Stimulated activated CD8-positive, alpha-beta memory T cell treated with anti-CD3 and anti-CD28 coated beads, Interleukin-4, amount 100 ng/mL, for 1 hour (primary cell): ENCODE measurements around the gene ANKRD31.
"Not testable (repeated sequence)": the region's sequence is repeated elsewhere in the genome, so short reads cannot be mapped to it uniquely, and the experiment has no call there.

Source experiments
- DNase-seq, 2 donors: peaks; one replicate each; pipeline ENCODE4 v3.0.0-alpha.2; 2020; ENCODE audit warnings: low read depth in 2 of 2, low spot score in 1 of 2

ANKRD31 gene

DNA sequence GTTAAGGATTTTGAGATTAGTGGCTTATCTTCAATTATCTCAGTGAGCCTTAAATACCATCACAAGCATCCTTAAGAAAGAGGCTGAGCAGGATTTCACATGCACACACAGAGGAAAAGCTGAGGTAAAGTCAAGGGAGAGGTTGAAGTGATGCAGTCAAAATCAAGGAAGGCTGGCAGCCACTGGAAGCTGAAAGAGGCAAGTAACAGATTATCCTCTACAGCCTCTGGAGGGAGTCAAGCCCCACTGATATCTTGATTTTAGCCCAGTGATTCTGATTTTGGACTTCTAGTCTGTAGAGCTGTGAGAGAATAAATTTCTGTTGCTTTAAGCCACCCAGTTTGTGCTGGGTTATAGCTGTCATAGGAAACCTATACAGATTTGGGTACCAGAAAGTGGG, 80.1 kb downstream of the ANKRD31 start:
- DNase-seq, result no peak

DNA sequence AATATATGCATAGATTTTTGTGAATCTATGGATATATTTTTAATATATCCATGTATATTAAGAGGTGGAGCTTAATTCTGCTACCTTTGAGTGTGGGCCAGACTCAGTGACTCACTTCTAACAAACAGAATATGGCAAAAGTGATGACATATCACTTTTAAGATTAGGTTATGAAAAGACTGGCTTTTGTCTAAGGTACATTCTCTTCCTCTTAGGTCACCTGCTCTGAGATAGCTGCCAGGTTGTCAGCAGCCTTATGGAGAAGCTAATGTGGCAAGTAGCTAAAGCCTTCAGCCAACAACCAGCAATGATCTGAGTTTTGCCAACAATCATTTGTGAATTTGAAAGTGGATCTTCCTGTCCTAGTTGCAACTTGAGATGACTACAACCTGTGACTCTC, 83.8 kb downstream of the ANKRD31 start:
- no peak for DNase-seq

DNA sequence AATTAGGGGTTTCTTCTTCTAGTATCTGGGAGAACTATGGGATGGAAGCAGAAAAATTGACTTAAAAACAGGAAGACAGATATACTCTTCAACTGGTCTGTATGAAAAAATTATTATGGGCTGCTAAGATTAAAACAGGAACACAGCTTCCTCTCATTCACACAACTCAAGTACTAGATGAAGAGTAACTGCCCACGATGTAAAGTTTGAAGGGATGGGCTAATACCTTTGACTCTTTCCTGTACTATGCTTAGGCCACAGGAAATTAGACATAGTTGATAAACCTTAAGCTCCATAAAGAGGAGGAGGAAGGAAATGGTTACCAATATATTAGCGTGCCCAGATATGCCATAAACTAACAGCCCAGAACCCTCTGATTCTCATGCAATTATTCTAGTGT, 88.6 kb downstream of the ANKRD31 start:
- no peak for DNase-seq

DNA sequence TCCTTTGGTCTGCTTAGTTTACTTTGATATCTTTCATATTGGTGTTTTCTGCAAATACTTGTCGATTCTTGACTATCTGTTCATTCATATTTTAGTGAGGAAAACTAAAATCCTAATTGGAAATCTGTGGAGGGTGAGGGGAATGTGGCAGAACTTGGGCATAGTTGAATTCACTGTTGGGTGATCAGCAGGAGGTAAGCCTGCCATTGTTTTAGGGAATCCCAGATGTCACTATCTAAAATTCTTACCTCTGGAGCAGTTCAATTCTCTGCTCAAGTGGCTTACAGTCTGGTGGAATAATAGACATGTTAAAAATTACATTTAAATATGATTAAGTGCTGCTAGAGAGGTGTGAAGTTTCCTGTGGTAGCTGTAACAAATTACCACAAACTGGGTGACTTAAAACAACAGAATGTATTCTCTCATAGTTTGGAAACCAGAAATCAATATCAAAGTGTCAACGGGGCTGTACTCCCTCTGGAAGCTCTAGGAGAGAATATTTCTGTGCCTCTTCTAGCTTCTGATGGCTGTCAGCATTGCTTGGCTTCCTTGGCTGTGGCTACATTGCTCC, 94.0 kb downstream of the ANKRD31 start:
- no peak for DNase-seq

DNA sequence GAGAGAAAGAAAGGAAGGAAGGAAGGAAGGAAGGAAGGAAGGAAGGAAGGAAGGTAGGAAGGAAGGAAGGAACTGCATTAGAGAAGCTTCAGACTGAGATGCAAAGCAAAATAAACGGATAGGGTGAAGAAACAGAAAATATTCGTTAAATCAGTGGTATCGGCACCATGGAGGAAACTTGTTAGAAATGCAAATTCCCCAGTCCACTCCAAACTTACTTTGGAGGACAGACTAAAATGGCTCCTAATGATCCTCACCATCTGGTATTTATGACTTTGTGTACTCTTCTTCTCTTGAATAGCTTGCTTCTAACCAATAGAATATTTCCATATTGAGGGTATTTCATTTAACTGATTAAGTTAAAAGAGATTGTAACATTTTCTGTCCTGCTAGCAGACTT, 96.4 kb downstream of the ANKRD31 start:
- DNase-seq, result no peak

DNA sequence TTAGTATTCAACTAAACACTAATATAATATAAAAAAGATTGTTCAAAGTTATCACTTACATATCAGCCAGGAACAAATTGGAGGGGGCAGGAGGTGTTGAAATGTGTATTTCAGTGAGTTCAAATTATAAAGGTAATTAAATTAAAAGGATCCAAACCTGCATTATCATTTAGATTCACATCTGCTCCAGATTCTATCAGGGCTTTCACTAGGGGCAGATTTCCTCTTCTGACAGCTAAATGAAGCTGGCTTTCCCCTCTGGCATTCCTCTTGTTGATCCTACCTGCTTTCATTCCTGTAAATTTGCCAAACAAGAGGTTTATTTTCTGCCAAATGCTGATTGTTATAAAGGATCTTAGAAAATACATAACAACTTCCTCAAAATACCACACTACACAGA, 98.0 kb downstream of the ANKRD31 start:
- DNase-seq, result no peak

DNA sequence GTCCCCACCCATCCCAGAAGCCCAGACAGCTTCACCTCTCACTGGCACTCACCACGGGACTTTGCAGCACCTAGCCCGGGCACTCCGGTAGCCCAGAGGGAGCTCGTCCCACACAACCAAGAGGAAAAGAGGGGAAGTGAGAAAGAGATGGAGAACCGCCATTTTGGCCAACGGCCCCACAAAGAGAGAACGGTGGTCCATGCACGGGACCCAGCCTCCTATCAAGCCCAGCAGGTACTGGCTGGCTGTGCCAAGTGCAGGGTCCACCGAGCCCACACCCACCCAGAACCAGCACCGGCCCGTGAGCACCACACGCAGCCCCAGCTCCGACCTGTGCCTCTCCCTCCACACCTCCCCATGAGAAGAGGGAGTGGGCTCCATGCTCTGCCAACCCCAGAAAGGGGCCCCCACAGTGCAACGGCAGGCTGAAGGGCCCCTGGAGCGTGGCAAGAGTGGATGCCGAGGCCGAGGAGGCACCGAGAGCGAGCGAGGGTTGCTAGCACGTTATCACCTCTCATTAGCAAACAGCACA, 105.8 kb downstream of the ANKRD31 start:
- DNase-seq, result no peak

DNA sequence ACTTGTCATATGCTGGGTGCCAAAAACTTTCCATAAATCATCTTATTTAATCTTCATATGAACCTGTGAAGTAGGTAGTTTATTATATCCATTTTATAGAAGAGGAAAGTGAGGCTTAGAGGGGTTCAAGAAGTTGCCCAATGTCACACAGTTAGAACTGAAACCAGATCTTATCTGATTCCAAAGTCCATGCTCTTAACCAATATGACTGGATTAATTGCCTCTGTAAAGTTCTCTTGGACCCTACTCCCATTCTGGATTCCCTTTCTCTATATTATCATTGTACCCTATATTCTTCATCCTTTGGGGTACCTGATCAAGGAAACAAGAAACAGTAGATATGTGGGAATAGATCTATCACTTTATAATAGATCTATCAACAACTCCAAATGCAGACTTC, 119.8 kb downstream of the ANKRD31 start:
- DNase-seq, result no peak

DNA sequence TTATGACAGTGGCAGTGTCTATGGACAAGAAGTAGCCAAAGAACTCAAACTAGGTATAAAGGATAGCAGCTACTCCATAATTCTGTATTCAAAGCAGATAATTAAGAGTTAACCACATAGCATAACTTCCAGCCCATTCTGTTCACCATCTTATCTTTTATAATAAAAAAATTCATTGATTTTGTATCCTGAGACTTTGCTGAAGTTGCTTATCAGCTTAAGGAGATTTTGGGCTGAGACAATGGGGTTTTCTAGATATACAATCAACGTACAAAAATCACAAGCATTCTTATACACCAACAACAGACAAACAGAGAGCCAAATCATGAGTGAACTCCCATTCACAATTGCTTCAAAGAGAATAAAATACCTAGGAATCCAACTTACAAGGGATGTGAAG, 122.4 kb downstream of the ANKRD31 start:
- not testable (repeated sequence) for DNase-seq

DNA sequence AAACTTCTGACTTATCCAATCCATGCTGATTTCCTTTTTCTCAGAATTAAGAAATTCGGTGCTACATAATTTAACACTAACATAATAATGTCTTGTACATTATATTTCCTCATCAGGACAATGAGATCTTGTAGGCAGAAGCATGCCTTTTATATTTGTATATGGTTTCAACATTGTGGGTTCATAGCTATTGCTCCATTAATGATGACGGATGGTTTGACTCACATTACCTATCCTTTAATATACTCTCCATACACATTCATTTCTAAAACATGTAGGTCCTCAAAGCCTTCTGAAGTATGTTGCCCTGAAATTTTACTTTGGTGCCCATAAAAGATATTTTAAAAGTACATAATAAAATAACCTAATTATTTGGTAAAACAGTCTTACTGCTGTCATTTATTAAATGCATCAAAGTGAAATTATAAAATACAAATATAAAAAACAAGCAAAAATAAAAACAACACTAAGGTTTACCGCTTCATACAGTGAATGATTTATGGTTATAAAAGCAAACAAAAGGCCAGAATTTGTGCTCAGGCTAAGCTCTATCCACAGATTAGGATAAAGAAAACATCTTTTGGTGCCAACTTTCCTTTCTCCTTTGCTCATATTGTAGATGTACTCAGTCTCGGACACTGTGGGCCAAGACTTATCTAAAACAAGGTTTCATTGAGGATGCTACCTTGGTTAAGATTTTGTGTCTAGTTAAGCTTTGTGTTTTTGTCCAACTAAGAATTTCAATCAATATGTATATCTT, 123.1 kb downstream of the ANKRD31 start:
- no peak for DNase-seq

DNA sequence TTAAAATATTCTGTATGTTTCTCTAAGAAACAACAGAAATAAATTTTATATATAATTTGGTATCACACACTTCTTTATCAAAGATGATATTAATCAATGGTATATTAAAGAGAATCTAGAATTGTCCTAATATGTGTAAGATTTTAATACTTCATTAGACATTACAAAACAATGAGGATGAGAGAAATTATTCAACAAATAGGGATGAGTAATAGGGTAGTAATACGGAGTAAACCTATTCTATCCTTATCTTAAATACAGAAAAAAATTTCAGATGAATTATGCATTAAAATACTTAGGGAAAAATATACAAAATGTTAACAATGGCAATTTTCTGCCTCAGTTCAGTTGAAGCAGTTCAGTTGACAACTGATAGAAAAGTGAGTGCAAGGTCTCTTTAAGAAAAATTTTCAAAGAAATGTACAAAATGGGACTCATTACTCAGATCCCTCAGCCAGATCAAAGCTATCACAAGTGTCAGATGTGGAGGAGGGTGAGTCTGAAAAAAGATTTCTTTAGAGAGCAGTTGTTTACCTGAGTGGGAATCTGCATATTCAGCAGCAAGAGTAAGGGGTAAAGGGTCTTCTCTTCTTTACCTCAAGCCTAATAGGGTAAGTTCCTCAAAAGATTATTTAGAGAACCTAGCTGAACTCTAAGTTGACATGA, 127.6 kb downstream of the ANKRD31 start:
- DNase-seq, result no peak

DNA sequence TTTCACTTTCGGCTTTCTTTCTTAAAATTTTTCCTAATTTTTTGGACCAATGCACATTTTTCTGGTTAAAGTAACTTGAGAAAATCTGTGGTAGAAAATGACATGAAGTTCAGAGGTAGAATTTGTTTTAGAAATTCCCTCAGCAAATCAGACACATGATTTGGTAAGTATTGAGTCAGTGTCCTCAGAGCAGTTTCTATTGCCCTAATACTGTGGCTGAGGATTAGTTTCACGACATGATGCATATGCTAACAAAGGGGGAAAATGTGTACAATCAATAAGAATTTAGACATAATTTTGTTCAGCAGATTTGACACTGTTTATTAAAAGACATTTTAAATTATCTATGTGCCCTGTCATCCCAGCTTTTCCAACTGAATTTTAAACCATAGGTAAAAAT, 128.2 kb downstream of the ANKRD31 start:
- DNase-seq, result no peak

DNA sequence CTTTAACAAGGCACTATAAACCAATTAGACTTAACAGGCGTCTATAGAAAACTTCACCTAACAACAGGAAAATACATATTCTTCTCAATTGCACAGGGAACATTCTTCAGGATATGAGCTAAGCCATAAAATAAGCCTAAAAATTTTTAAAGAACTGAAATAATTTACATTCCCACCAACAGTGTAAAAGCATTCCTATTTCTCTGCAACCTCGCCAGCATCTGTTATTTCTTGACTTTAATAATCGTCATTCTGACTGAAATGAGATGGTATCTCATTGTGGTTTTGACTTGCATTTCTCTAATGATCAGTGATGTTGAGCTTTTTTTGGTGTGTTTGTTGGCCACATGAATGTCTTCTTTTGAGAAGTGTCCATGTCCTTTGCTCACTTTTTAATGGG, 140.7 kb downstream of the ANKRD31 start:
- not testable (repeated sequence) for DNase-seq

DNA sequence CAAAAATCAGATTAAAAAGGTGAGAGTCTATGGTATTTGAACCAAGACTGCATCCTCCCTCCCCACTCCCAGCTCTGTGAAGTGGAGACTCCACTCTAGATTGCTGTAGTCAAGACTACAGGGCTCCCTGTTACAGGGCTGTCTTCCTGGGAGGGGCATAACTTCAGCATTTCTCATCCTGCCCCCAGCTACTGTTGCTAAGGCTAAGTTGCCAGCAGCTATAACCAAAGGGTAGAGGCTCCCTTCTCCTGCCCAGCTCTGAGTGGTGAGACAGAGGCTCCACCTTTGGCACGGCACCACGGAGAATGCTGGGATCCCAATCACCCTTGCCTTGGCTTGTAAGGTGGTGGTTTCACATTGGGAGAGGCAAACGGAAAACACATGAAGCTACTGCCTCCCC, 145.1 kb downstream of the ANKRD31 start:
- no peak for DNase-seq

DNA sequence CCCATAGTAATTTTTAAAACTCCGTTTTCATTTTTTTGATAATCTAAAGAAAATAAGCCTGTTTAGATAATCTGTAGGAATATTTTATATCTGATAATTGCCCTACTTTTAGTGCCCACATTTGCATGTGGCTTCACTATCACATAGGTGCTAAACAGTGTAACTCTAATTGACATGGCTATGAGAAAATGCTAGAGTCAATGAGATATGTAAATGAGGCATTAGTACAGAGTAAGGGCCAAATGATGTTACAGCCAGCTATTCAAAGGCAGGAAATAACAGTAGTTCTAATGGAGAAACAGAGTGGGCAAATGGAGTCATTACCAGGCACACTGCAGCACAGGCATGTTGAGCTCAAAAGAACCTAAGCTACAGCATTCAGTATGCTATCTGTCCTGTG, 147.0 kb downstream of the ANKRD31 start:
- DNase-seq, result no peak

DNA sequence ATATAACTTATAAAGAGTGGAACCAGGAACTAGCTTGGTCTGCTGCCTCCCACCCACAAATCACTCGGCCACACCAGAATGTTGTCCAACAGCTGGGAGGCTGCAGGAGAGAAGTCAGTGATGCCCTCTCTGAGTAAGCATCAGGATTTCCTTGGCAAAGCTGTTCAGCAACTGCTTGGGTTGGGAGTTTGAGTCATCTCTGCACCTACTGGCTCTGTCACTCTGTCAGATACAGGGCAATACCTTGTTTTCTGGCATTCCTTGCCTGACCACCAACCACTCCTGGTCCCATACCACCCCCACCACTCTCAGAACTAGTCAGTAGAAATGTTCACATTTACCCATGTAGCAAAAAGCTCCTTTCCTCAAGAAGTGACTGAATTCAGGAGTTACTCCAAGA, 147.5 kb downstream of the ANKRD31 start:
- DNase-seq, result no peak

DNA sequence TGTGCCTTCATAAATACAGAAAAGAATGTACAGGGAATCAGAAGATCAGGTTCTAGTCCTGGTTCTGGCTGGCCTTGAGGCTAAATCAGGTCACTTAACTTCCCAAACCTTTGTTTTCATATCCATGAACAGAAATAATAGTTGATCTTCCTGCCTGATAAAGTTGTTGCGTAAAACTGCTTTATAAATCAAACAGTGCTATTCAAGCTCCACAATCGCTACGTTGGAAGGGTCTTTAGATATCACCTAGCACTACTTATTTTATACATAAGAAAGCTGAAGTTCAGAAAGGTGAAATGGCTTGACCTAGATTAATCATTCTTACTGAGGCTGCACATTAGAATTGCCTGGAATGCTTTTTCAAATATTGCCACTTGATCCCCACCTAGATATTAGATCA, 148.0 kb downstream of the ANKRD31 start:
- no peak for DNase-seq

DNA sequence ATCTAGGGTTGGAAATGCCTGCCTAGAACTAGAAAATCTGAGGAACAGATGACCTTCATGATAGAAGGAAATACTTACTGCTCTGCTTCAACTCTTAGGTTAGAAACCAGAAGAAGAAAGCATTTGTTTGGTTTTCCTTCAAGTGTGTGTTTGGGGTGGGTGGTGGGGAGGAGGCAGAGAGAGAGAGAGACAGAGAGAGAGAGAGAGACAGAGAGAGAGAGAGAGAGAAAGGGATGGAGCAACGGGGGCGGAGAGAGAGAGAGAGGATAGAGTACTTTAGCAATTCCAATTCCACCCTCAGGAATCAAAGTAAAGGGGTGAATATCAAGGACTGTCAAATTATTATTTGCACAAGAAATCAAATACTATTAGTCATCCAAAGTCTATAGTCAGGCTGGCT, 155.2 kb downstream of the ANKRD31 start:
- DNase-seq, result no peak

DNA sequence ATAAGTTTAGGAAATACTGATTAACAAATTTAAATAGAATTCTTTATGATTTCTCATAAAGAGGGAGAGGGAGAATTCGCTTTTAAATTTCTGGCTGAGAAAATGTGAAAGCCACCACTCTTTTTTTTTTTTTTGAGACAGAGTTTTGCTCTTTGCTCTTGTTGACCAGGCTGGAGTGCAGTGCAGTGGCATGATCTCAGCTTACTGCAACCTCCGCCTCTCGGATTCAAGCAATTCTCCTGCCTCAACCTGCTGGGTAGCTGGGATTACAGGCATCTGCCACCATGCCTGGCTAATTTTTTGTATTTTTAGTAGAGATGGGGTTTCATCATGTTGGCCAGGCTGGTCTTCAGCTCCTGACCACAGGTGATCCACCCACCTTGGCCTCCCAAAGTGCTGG, 157.3 kb downstream of the ANKRD31 start:
- not testable (repeated sequence) for DNase-seq

DNA sequence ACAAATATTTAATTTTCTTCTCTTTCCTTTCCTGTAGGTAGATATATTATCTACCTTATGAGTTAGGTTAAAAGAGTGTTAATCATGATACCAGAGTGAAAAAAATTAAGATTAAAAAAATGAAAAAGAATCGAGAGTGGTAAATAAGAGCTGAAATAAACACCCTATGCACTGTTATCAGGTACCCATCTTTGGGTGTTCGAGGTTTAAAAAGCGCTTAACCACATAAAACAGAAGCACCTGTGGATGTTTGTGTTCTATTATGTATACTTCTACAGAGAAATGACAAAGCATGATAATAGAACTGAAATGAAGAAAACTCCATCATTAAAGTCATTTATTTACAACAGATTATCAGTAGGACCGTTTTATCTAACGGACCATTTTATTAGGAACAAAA, 158.7 kb downstream of the ANKRD31 start:
- no peak for DNase-seq

DNA sequence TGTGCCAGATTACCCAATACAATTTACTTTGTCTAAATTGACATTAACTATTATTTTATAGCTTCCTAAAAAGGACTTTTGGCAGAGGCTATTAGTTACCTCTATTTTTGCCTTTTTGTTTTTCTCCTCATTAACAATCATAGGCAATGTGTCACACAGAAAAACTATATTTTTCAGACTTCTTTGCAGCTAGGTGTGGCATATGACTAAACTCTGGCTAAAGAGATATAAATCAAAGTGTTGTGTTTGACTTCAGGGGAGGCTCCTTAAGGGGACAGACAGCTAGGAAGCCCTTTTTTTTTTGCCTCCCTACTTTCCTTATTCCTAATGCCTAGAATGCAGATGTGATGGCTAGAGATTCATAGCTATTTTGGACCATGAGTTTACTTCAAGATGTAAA, 164.6 kb downstream of the ANKRD31 start:
- DNase-seq, result no peak

DNA sequence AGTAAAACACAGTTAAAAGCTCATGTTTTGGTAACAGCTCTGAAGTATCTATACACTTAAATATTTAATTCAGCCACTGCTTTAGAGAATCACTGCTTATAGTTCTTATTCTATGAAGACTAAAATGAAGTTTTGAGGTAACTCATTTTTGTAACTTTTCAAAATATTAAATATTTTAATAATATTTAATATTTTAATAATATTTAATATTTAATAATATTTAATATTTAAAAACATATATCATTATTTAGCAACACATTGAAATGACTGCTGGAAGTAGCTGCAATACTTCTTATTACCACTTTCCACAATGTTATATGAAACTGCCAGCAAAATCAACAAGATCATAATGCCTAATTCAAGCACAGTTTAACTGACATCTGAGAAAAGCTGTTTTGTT, 165.6 kb downstream of the ANKRD31 start:
- no peak for DNase-seq
